Measurements from ENCODE around the gene CORIN.

CORIN gene, protein sequence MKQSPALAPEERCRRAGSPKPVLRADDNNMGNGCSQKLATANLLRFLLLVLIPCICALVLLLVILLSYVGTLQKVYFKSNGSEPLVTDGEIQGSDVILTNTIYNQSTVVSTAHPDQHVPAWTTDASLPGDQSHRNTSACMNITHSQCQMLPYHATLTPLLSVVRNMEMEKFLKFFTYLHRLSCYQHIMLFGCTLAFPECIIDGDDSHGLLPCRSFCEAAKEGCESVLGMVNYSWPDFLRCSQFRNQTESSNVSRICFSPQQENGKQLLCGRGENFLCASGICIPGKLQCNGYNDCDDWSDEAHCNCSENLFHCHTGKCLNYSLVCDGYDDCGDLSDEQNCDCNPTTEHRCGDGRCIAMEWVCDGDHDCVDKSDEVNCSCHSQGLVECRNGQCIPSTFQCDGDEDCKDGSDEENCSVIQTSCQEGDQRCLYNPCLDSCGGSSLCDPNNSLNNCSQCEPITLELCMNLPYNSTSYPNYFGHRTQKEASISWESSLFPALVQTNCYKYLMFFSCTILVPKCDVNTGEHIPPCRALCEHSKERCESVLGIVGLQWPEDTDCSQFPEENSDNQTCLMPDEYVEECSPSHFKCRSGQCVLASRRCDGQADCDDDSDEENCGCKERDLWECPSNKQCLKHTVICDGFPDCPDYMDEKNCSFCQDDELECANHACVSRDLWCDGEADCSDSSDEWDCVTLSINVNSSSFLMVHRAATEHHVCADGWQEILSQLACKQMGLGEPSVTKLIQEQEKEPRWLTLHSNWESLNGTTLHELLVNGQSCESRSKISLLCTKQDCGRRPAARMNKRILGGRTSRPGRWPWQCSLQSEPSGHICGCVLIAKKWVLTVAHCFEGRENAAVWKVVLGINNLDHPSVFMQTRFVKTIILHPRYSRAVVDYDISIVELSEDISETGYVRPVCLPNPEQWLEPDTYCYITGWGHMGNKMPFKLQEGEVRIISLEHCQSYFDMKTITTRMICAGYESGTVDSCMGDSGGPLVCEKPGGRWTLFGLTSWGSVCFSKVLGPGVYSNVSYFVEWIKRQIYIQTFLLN

DNA sequence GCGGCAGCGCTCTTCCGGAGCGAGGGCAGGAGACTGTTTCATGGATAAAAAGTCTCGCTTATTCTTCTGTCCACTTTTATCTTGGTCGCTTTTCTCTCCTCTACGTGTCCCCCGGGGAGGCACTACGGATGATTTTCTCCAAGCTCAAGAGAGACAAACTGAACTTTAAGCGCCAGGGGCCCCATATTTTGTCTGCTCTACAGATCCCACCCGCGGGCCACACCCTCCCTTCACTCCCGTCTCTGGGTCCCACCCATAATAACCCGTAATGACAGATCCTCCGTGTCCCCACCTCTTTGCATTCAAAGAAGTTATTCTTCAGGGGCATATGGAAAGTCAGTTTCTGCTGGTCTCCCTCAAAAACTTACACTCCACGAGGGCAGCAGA lies at the start of gene CORIN:
TSS of gene CORIN (minus strand) at position 160 of the 387 bp plus-strand sequence. CDS start at position 42, 118 bp downstream.
- H3K4me3 Mint-ChIP-seq: peak within 1 kb of the TSS; percentile 70
- peaks cover 30% of the 10 kb centered on the region for H3K27me3 Mint-ChIP-seq
- H3K36me3 Mint-ChIP-seq (ENCODE audit: low read depth): peaks cover 5% of the 10 kb centered on the region
- H3K4me1 Mint-ChIP-seq (ENCODE audit: low read depth): peaks cover 37% of the 10 kb centered on the region
- intact Hi-C loops (cut with micrococcal nuclease): loop anchor here (5.0 kb wide), 2 partner anchors 89 to 151 kb away; no protein-coding TSS in a partner anchor
- H3K9me3 Mint-ChIP-seq: peaks cover 5% of the 10 kb centered on the region
- peak within 1 kb of the TSS; percentile 17 for H3K27ac Mint-ChIP-seq

DNA sequence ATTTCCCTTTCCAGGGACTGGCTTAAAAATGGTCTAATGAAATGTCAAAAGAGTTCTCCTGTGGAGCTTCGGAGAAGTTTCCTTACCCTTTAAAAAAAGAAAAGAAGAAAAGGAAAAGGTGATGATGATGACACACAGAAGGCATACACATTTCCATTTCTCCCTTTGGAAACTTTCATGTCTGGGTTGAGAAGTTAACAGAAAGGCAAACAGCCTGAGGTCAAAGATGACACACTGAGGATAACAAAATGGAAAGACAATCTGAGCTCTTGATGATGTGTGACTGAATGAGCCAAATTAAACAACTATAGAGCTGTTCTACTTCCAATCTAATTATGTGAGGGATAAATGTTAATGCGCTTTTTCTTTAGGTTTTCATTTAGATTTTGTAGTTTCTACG lies 44.4 kb upstream of the CORIN start:
- Mint-ChIP-seq H3K36me3 (ENCODE audit: low read depth) (peaks cover 85% of the 10 kb centered on the region), H3K9me3 (no peaks in the 10 kb centered on the region), H3K4me3 (no peak overlapping the region), H3K27me3 (no peaks in the 10 kb centered on the region), H3K27ac (no peak overlapping the region), H3K4me1 (ENCODE audit: low read depth) (no peaks in the 10 kb centered on the region)
- intact Hi-C loops (cut with micrococcal nuclease): no loop called here

DNA sequence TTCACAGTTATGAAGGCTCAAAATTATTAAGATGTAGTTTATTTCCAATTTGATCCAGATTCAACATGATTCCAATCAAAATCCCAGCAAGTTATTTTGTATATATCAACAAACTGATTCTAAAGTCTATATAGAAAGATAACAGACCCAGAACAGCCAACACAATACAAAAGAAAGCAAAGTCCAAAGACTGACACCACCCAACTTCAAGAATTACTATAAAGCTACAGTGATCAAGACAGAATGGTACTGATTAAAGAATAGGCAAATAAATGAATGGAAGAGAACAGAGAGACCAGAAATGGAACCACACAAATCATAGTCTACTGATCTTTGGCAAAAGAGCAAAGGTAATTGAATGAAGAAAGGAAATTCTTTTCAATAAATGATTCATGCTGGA lies 41.6 kb upstream of the CORIN start:
- H3K36me3 Mint-ChIP-seq (ENCODE audit: low read depth): peaks cover 74% of the 10 kb centered on the region
- no peaks in the 10 kb centered on the region for H3K4me1 Mint-ChIP-seq (ENCODE audit: low read depth)
- intact Hi-C loops (cut with micrococcal nuclease): no loop called here
- H3K9me3 Mint-ChIP-seq: no peaks in the 10 kb centered on the region
- no peak overlapping the region for H3K4me3 Mint-ChIP-seq
- H3K27ac Mint-ChIP-seq: no peak overlapping the region
- H3K27me3 Mint-ChIP-seq: no peaks in the 10 kb centered on the region

DNA sequence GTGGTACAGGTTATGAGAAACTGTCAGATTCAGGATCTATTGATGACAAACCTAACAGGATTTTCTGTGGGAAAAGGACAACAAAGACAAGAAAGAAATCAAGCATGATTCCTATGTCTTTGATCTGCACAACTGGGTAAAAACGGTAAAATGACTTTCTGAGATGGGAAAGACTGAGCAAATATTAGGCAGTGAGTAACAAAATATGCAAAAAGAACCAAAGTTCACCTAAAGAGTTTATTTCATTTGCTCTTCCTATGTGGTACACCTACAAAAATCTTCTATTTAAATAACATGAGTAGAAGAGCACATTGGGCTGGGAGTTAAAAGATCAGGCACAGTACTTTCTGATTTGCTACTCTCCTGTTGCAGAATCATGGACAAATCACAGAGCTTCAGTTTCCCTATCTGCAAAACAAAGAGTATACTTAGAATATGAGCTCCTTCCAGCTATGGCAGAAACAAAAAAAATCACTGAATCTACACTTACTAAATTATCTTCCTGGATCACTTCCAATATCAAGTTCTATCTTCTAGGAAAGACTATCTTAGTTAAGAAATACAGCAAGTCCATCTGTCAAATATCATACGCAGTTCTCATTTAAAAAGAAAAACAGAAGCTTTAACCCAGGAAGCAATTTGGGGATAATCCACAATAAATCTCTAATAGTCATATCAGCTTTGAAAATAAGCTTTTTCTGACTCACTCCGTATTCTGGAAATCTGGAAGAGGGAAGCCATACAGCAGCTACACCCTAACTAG lies 39.1 kb upstream of the CORIN start:
- Mint-ChIP-seq H3K27ac (no peak overlapping the region), H3K9me3 (peaks cover 16% of the 10 kb centered on the region), H3K36me3 (ENCODE audit: low read depth) (peaks cover 72% of the 10 kb centered on the region), H3K27me3 (no peaks in the 10 kb centered on the region), H3K4me1 (ENCODE audit: low read depth) (no peaks in the 10 kb centered on the region), H3K4me3 (no peak overlapping the region)
- intact Hi-C loops (cut with micrococcal nuclease): no loop called here

DNA sequence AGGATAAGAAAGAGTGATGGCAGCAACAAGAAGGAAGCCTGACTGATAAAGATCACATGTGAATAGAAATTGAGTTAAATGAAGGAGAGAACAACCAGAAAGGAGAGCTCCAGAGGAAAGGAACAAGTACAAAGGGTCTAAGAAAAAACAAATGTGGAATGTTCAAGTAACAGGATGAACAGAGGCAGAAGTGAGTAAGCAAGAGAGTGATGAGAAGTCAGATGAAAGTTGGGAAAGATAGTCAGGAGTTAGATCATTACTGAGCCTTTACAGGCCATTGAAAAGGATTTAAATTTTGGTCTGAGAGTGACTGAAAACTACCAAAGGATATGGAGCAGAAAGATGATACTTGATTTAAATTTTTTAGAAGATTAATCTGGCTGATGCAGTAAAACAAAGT lies 38.4 kb upstream of the CORIN start:
- H3K27me3 Mint-ChIP-seq: no peaks in the 10 kb centered on the region
- H3K9me3 Mint-ChIP-seq: peaks cover 16% of the 10 kb centered on the region
- intact Hi-C loops (cut with micrococcal nuclease): no loop called here
- no peak overlapping the region for H3K27ac Mint-ChIP-seq
- no peaks in the 10 kb centered on the region for H3K4me1 Mint-ChIP-seq (ENCODE audit: low read depth)
- H3K36me3 Mint-ChIP-seq (ENCODE audit: low read depth): peaks cover 67% of the 10 kb centered on the region
- no peak overlapping the region for H3K4me3 Mint-ChIP-seq

DNA sequence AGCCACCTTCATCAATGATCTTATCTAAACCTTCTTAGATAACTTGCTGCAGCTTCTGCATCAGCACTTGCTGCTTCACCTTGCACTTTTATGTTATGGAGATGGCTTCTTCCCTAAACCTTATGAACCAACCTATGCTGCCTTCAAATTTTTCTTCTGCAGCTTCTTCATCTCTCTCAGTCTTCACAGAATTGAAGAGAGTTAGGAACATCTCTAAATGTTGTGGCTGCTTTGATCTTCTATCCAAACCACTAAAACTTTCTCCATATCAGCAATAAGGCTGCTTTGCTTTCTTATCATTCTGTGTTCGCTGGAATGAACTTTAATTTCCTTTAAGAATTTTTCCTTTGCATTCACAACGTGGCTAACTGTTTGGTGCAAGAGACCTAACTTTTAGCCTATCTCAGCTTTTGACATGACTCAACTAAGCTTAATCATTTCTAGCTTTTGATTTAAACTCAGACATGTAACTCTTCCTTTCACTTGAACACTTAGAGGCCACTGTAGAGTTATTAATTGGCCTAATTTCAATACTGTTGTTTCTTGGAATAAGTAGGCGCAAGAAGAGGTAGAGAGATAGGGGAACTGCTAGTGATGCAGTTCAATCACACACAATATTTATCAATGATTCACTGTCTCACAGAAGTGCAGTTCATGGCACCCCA lies 36.1 kb upstream of the CORIN start:
- peaks cover 67% of the 10 kb centered on the region for H3K36me3 Mint-ChIP-seq (ENCODE audit: low read depth)
- no peaks in the 10 kb centered on the region for H3K27me3 Mint-ChIP-seq
- intact Hi-C loops (cut with micrococcal nuclease): no loop called here
- no peak overlapping the region for H3K4me3 Mint-ChIP-seq
- peaks cover 27% of the 10 kb centered on the region for H3K9me3 Mint-ChIP-seq
- no peak overlapping the region for H3K27ac Mint-ChIP-seq
- no peaks in the 10 kb centered on the region for H3K4me1 Mint-ChIP-seq (ENCODE audit: low read depth)

DNA sequence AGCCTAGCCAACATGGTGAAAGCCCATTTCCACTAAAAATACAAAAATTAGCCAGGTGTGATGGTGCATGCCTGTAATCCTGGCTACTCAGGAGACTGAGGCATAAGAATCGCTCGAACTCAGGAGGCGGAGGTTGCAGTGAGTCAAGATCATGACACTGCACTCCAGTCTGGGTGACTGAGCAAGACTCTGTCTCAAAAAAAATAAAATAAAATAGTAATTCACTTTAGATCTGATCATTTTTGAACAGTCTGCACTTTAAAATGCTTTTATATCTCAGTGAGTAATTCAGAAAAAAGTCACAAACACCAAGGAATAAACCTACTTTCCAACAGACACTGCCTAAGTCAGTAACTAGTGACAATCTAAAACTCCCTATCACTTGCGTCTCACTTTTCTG lies 25.6 kb upstream of the CORIN start:
- intact Hi-C loops (cut with micrococcal nuclease): no loop called here
- no peaks in the 10 kb centered on the region for H3K9me3 Mint-ChIP-seq
- H3K27ac Mint-ChIP-seq: no peak overlapping the region
- peaks cover 57% of the 10 kb centered on the region for H3K36me3 Mint-ChIP-seq (ENCODE audit: low read depth)
- no peaks in the 10 kb centered on the region for H3K4me1 Mint-ChIP-seq (ENCODE audit: low read depth)
- H3K27me3 Mint-ChIP-seq: no peaks in the 10 kb centered on the region
- H3K4me3 Mint-ChIP-seq: no peak overlapping the region

DNA sequence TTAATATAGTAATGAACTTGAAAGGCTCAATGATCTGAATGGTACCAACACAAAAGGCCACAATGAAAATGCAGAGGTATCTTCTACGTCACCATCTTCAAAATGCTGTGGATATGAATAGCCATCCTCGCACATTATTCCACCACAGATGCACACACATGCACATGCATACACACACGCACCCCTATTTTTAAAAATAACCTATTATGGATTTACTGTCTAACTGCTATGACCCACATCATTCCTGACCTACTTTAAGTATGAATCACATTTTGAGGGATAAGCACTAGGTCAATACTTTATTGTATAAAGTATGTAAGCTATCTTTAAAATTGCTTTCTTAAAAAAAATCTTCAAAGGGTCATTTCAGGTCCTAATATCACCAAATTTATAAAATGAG lies 24.4 kb upstream of the CORIN start:
- H3K27ac Mint-ChIP-seq: no peak overlapping the region
- peaks cover 11% of the 10 kb centered on the region for H3K4me1 Mint-ChIP-seq (ENCODE audit: low read depth)
- peaks cover 45% of the 10 kb centered on the region for H3K36me3 Mint-ChIP-seq (ENCODE audit: low read depth)
- intact Hi-C loops (cut with micrococcal nuclease): no loop called here
- no peaks in the 10 kb centered on the region for H3K27me3 Mint-ChIP-seq
- H3K4me3 Mint-ChIP-seq: no peak overlapping the region
- H3K9me3 Mint-ChIP-seq: no peaks in the 10 kb centered on the region

DNA sequence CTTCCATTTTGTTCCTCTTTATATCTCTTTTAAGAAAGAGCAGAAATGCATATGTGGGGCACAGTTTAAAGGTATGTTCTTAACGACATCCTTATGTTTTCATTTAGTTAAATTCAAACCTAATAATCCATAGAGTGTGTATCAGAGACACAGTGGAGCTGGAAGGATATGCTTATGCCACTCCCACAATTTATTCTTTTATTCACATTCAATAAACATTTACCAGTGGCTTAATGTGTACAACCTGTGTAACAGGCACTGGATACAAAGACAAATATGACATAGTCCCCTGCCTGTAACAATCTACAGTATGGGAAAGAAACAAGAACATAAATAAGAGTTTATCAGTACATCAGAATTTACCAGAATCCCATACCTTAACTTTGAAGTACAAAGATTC lies 22.4 kb upstream of the CORIN start:
- intact Hi-C loops (cut with micrococcal nuclease): no loop called here
- peaks cover 34% of the 10 kb centered on the region for H3K36me3 Mint-ChIP-seq (ENCODE audit: low read depth)
- no peaks in the 10 kb centered on the region for H3K9me3 Mint-ChIP-seq
- H3K27me3 Mint-ChIP-seq: no peaks in the 10 kb centered on the region
- no peak overlapping the region for H3K4me3 Mint-ChIP-seq
- no peak overlapping the region for H3K27ac Mint-ChIP-seq
- peaks cover 12% of the 10 kb centered on the region for H3K4me1 Mint-ChIP-seq (ENCODE audit: low read depth)

DNA sequence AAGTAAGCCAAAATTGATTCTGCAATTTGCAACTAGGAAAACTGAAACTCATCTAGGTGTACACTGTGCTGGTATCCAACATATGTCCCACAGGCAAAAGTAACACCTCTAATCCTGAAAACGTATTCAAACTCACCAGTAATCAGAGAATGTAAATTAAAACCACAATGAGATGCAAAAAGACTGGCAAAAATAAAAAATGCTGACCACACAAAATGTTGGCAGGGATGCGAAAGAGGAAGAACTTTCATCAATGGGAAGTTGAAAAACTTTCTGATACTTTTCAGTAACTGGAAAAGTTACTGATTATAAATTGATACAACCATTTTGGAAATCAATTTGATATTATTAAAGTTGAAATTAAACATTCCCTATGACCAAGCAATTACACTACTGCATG lies 20.1 kb upstream of the CORIN start:
- no peak overlapping the region for H3K27ac Mint-ChIP-seq
- no peak overlapping the region for H3K4me3 Mint-ChIP-seq
- H3K4me1 Mint-ChIP-seq (ENCODE audit: low read depth): peaks cover 12% of the 10 kb centered on the region
- H3K36me3 Mint-ChIP-seq (ENCODE audit: low read depth): peaks cover 37% of the 10 kb centered on the region
- intact Hi-C loops (cut with micrococcal nuclease): no loop called here
- H3K9me3 Mint-ChIP-seq: no peaks in the 10 kb centered on the region
- no peaks in the 10 kb centered on the region for H3K27me3 Mint-ChIP-seq

DNA sequence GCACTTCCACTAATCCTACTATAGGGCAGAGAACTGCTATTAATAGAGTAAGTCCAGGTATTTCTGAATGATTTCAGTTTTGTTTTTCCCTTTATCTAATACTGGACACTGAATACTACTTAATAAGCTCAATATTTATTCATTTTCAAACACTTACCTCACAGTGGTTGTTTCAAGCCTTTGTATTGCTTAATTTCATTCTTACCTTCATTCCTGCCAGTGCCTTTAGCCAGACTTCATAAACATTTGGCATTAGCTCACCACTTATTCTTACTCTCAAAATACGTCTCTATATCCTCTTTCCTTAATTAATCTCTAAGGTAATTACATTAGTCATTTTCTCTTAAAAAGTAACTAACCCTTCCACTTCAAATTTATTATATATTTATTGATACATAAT lies 18.8 kb upstream of the CORIN start:
- Mint-ChIP-seq H3K27me3 (no peaks in the 10 kb centered on the region), H3K4me1 (ENCODE audit: low read depth) (peaks cover 12% of the 10 kb centered on the region), H3K4me3 (no peak overlapping the region), H3K36me3 (ENCODE audit: low read depth) (peaks cover 33% of the 10 kb centered on the region), H3K27ac (no peak overlapping the region), H3K9me3 (no peaks in the 10 kb centered on the region)
- intact Hi-C loops (cut with micrococcal nuclease): no loop called here

DNA sequence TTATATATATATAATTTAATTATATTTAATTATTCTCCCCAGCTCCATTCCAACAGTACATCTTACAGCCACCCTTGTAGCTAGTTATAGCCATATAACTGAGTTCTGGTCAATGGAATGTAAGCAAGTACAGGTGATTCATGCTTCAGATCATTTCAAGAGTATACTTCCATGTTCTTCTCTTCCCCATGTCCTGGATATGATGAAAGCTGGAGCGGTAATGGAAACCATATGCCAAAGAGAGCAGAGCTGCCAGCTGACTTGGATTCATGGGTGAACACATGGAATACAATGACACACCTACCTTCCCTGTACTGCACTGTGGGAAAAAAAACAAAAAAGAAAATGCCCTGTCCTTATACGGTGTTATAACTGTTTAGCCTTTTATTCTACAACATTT lies 17.5 kb upstream of the CORIN start:
- Mint-ChIP-seq H3K36me3 (ENCODE audit: low read depth) (peaks cover 31% of the 10 kb centered on the region), H3K27ac (no peak overlapping the region), H3K4me3 (no peak overlapping the region), H3K27me3 (no peaks in the 10 kb centered on the region), H3K4me1 (ENCODE audit: low read depth) (peaks cover 12% of the 10 kb centered on the region), H3K9me3 (no peaks in the 10 kb centered on the region)
- intact Hi-C loops (cut with micrococcal nuclease): no loop called here

DNA sequence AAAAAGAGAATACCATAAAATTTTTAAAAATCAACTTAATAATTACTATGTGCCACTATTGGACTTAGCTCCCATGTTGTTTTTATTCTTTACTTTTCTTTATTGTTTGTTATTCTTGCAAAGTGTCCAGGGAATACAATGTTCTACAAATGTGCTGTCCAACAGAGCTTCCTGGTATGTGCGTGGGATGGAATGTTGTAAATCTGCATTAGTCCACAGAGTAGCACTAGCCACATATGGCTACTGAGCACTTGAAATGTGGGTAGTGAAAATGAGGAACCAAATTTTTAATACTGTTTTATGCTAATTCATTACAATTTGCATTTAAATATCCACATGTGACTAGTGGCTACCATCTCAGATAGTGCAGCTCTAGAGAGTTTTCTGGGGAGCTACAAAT lies 14.3 kb upstream of the CORIN start:
- intact Hi-C loops (cut with micrococcal nuclease): no loop called here
- H3K36me3 Mint-ChIP-seq (ENCODE audit: low read depth): peaks cover 36% of the 10 kb centered on the region
- no peaks in the 10 kb centered on the region for H3K27me3 Mint-ChIP-seq
- no peak overlapping the region for H3K4me3 Mint-ChIP-seq
- H3K9me3 Mint-ChIP-seq: no peaks in the 10 kb centered on the region
- H3K4me1 Mint-ChIP-seq (ENCODE audit: low read depth): no peaks in the 10 kb centered on the region
- H3K27ac Mint-ChIP-seq: no peak overlapping the region
